GM23338 (cell line): Measurements from ENCODE around the gene RBPMS2. TPM values are rescaled to one million over a fixed set of nuclear protein-coding genes. Genes with fewer than 3 reads are reported as not detected.

Source experiments
- ATAC-seq: fragments of 200-7000 bp; cut with Tn5 transposase; 3 replicates; pipeline ENCODE4 v1.9.1; 2020
- DNase-seq: peaks from one replicate; pipeline ENCODE4 v3.0.0-alpha.2; 2015; ENCODE audit warnings: low spot score
- H2AFZ ChIP-seq: fragments of 200-600 bp; sonication (generic); 2 replicates; pipeline ENCODE4 v1.8.0; 2016; ENCODE audit warnings: antibody characterized with exemption, mild to moderate bottlenecking, moderate library complexity
- H3F3A ChIP-seq: fragments of 200-600 bp; sonication (generic); replicated peaks from 2 replicates; pipeline ENCODE4 v1.8.0; 2017; ENCODE audit warnings: antibody characterized with exemption, mixed run types, low read depth
- H3K27ac ChIP-seq: fragments of 200-600 bp; sonication (generic); 2 replicates; pipeline ENCODE4 v1.6.1; 2016; ENCODE audit warnings: low read depth
- H3K27me3 ChIP-seq: fragments of 200-600 bp; sonication (generic); 2 replicates; pipeline ENCODE4 v1.8.0; 2016; ENCODE audit warnings: mild to moderate bottlenecking, mixed run types, moderate library complexity; ENCODE audit not compliant: insufficient read depth
- H3K36me3 ChIP-seq: fragments of 200-600 bp; sonication (generic); 2 replicates; pipeline ENCODE4 v1.8.0; 2016; ENCODE audit warnings: mild to moderate bottlenecking; ENCODE audit not compliant: insufficient read depth
- H3K4me1 ChIP-seq: fragments of 200-600 bp; sonication (generic); 2 replicates; pipeline ENCODE4 v1.8.0; 2016; ENCODE audit warnings: mild to moderate bottlenecking, moderate library complexity; ENCODE audit not compliant: insufficient read depth
- H3K4me2 ChIP-seq: fragments of 200-600 bp; sonication (generic); 2 replicates; pipeline ENCODE4 v1.7.1; 2017; ENCODE audit warnings: mixed run types
- H3K4me3 ChIP-seq: fragments of 200-600 bp; sonication (generic); 2 replicates; pipeline ENCODE4 v1.6.1; 2016; ENCODE audit warnings: mixed run types
- H3K79me2 ChIP-seq: fragments of 200-600 bp; sonication (generic); replicated peaks from 2 replicates; pipeline ENCODE4 v1.8.0; 2017; ENCODE audit warnings: mild to moderate bottlenecking; ENCODE audit not compliant: insufficient read depth
- H3K9me2 ChIP-seq: fragments of 200-600 bp; sonication (generic); 2 replicates; pipeline ENCODE4 v1.8.0; 2017; ENCODE audit not compliant: insufficient read depth
- H4K20me1 ChIP-seq: fragments of 200-600 bp; sonication (generic); replicated peaks from 2 replicates; pipeline ENCODE4 v1.8.0; 2017; ENCODE audit warnings: mild to moderate bottlenecking; ENCODE audit not compliant: insufficient read depth
- H3K27ac Mint-ChIP-seq: 2 replicates; pipeline ENCODE4 v1.8.0; 2020; ENCODE audit warnings: inconsistent platforms, mild to moderate bottlenecking, moderate library complexity, mixed read lengths
- H3K27me3 Mint-ChIP-seq: 3 replicates; pipeline ENCODE4 v1.8.0; 2022; ENCODE audit warnings: low read depth, mild to moderate bottlenecking, moderate library complexity, mixed read lengths, inconsistent platforms; ENCODE audit not compliant: insufficient read depth, poor library complexity
- H3K36me3 Mint-ChIP-seq: 3 replicates; pipeline ENCODE4 v1.8.0; 2021; ENCODE audit warnings: low read depth, mild to moderate bottlenecking, inconsistent platforms, moderate library complexity, mixed read lengths
- H3K4me1 Mint-ChIP-seq: 3 replicates; pipeline ENCODE4 v1.8.0; 2020; ENCODE audit warnings: mild to moderate bottlenecking, inconsistent platforms, mixed read lengths
- H3K4me3 Mint-ChIP-seq: 3 replicates; pipeline ENCODE4 v1.8.0; 2021; ENCODE audit warnings: moderate library complexity, mild to moderate bottlenecking, inconsistent platforms, mixed read lengths
- H3K9me3 Mint-ChIP-seq: 3 replicates; pipeline ENCODE4 v1.8.0; 2020; ENCODE audit warnings: moderate library complexity, mild to moderate bottlenecking, inconsistent platforms, mixed read lengths
- CREB1 ChIP-seq: fragments of 250-450 bp; sonication (Bioruptor Pico); IDR thresholded peaks from 2 replicates; pipeline ENCODE4 v1.5.0; 2020; ENCODE audit warnings: low read depth, mild to moderate bottlenecking, moderate library complexity
- EZH2 ChIP-seq: fragments of 200-600 bp; sonication (generic); IDR thresholded peaks from one replicate; pipeline ENCODE4 v1.8.0; 2017; ENCODE audit warnings: antibody characterized with exemption, mild to moderate bottlenecking, low read depth; ENCODE audit not compliant: unreplicated experiment
- JUNB ChIP-seq: IDR thresholded peaks from one replicate; pipeline ENCODE4 v1.6.1; 2016; ENCODE audit warnings: antibody characterized with exemption; ENCODE audit not compliant: unreplicated experiment
- POLR2AphosphoS5 ChIP-seq: IDR thresholded peaks from 2 replicates; pipeline ENCODE4 v1.6.1; 2016; ENCODE audit warnings: antibody characterized with exemption, low read depth
- ZNF114 ChIP-seq: fragments of 250-450 bp; sonication (Bioruptor Pico); IDR thresholded peaks from 2 replicates; pipeline ENCODE4 v1.5.0; 2020; ENCODE audit warnings: mild to moderate bottlenecking, moderate library complexity
- ZNF331 ChIP-seq: fragments of 250-450 bp; sonication (Bioruptor Pico); IDR thresholded peaks from 2 replicates; pipeline ENCODE4 v1.5.0; 2020; ENCODE audit warnings: low read depth, mild to moderate bottlenecking, moderate library complexity
- polyA plus RNA-seq: library from polyadenylated mRNA; unstranded; fragments of >200 nt; fragmentation: Nextera tagmentation; extraction: Ambion mirVana; gene quantifications from 2 replicates; pipeline ENCODE4 v1.2.1, GENCODE V29; 2016
- total RNA-seq: library from RNA; depleted of rRNA; stranded (reverse); fragments of >200 nt; shearing (Covaris generic); gene quantifications from 2 replicates; pipeline ENCODE4 v1.2.3, GENCODE V29; 2014
- TF ChIP-seq, protein P1 (sequence below): IDR thresholded peaks from one replicate; pipeline ENCODE4 v1.6.1; 2018; ENCODE audit warnings: antibody characterized with exemption; ENCODE audit not compliant: unreplicated experiment
- TF ChIP-seq, protein P2 (sequence below), 2 experiments: fragments of 200-600 bp in 1 of 2; sonication (generic) in 1 of 2; conservative IDR thresholded peaks; 2 replicates each; pipeline versions ENCODE4 v1.5.1 to v1.6.1; 2016 to 2017; ENCODE audit warnings: antibody characterized with exemption in 2 of 2, low read depth in 2 of 2, mild to moderate bottlenecking in 2 of 2, moderate library complexity in 1 of 2
- TF ChIP-seq, protein P3 (sequence below): IDR thresholded peaks from 2 replicates; pipeline ENCODE4 v1.6.1; 2016; ENCODE audit warnings: antibody characterized with exemption

The RBPMS2 gene
- total and polyA plus RNA-seq, 2 experiments from 2014 or later = 53.3 to 171 TPM

DNA sequence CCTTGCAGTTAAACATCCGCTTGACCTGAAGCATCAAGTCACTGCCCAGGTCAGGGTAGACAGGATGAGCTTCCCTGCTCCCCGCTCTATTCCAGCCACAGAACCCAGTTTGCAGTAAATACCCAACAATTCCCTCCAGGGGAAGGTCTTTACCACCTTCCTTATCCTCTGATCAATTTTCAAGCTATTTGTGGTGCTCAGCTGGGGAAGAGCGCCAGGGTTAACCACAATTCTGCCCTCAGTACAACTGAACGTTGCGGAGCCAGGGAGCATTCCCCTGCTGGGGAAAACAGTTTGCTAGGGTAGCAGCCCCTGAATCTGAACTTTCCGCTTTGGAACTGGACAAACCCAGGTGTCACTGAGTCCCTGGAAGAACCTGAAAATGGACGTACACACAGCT is 28.5 kb downstream of the RBPMS2 start:
- peaks cover 20% of the 10 kb centered on the region for H3K27me3 Mint-ChIP-seq
- H3K4me1 Mint-ChIP-seq = peaks cover 35% of the 10 kb centered on the region
- ATAC-seq (no peak), DNase-seq (no peak)
- no peaks in the 10 kb centered on the region for H3K9me2 ChIP-seq
- peaks cover 16% of the 10 kb centered on the region for H3K4me1 ChIP-seq
- peaks cover 93% of the 10 kb centered on the region for H3K79me2 ChIP-seq
- TF ChIP-seq POLR2AphosphoS5 = no peak
- peaks cover 19% of the 10 kb centered on the region; the same call in 1 of the 2 replicates for H3K36me3 ChIP-seq
- H4K20me1 ChIP-seq = peaks cover 49% of the 10 kb centered on the region
- peaks cover 24% of the 10 kb centered on the region for H3F3A ChIP-seq
- H3K36me3 Mint-ChIP-seq = peaks cover 86% of the 10 kb centered on the region
- H3K27ac ChIP-seq = peak overlapping the region; percentile 74; the same call in 1 of the 2 replicates
- H3K27me3 ChIP-seq = no peaks in the 10 kb centered on the region
- H3K27ac Mint-ChIP-seq = 0 out of 2 replicates have a peak overlapping the region, but pooled peaks have one; percentile 73
- H3K9me3 Mint-ChIP-seq = no peaks in the 10 kb centered on the region; the same call in 2 of the 3 replicates
- no peak overlapping the region for H2AFZ ChIP-seq
- no peak overlapping the region for H3K4me2 ChIP-seq
- no peak overlapping the region for H3K4me3 ChIP-seq
- H3K4me3 Mint-ChIP-seq = no peak overlapping the region

DNA sequence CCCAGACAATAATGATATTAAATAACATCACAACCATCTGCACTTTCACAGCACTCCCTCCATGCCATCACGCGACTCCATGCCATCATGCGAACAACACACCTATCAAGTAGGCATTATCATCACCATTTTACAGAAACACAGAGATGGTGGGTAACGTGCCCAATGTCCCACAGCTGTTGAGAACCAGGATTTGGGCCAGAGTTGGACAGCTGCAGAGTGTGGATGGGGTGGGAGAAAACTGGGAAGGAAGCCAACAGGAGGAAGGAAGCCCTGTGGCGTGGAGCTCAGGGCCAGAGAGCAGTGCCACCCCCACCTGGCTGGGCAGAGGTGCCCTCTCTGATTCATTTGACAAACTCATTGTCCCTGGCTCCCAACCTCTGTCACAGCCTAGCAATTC is 29.0 kb downstream of the RBPMS2 start:
- no peaks in the 10 kb centered on the region for H3K27me3 ChIP-seq
- peaks cover 23% of the 10 kb centered on the region; the same call in 1 of the 2 replicates for H3K36me3 ChIP-seq
- peaks cover 10% of the 10 kb centered on the region for H3K4me1 ChIP-seq
- H3K27ac Mint-ChIP-seq = no peak overlapping the region
- H3K36me3 Mint-ChIP-seq = peaks cover 88% of the 10 kb centered on the region
- H3K9me3 Mint-ChIP-seq = no peaks in the 10 kb centered on the region; the same call in 2 of the 3 replicates
- peaks cover 91% of the 10 kb centered on the region for H3K79me2 ChIP-seq
- no peak overlapping the region; the same call in 2 of the 3 replicates for H3K4me3 Mint-ChIP-seq
- no peak overlapping the region for H2AFZ ChIP-seq
- peaks cover 43% of the 10 kb centered on the region for H4K20me1 ChIP-seq
- peaks cover 20% of the 10 kb centered on the region for H3F3A ChIP-seq
- H3K27me3 Mint-ChIP-seq = peaks cover 21% of the 10 kb centered on the region
- TF ChIP-seq ZNF114 (CRISPR knock-in tag) = no peak
- TF ChIP-seq, protein P1, sequence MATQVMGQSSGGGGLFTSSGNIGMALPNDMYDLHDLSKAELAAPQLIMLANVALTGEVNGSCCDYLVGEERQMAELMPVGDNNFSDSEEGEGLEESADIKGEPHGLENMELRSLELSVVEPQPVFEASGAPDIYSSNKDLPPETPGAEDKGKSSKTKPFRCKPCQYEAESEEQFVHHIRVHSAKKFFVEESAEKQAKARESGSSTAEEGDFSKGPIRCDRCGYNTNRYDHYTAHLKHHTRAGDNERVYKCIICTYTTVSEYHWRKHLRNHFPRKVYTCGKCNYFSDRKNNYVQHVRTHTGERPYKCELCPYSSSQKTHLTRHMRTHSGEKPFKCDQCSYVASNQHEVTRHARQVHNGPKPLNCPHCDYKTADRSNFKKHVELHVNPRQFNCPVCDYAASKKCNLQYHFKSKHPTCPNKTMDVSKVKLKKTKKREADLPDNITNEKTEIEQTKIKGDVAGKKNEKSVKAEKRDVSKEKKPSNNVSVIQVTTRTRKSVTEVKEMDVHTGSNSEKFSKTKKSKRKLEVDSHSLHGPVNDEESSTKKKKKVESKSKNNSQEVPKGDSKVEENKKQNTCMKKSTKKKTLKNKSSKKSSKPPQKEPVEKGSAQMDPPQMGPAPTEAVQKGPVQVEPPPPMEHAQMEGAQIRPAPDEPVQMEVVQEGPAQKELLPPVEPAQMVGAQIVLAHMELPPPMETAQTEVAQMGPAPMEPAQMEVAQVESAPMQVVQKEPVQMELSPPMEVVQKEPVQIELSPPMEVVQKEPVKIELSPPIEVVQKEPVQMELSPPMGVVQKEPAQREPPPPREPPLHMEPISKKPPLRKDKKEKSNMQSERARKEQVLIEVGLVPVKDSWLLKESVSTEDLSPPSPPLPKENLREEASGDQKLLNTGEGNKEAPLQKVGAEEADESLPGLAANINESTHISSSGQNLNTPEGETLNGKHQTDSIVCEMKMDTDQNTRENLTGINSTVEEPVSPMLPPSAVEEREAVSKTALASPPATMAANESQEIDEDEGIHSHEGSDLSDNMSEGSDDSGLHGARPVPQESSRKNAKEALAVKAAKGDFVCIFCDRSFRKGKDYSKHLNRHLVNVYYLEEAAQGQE = no peak
- no peak for TF ChIP-seq ZNF331 (CRISPR knock-in tag)
- no peak for TF ChIP-seq EZH2
- TF ChIP-seq, protein P2, sequence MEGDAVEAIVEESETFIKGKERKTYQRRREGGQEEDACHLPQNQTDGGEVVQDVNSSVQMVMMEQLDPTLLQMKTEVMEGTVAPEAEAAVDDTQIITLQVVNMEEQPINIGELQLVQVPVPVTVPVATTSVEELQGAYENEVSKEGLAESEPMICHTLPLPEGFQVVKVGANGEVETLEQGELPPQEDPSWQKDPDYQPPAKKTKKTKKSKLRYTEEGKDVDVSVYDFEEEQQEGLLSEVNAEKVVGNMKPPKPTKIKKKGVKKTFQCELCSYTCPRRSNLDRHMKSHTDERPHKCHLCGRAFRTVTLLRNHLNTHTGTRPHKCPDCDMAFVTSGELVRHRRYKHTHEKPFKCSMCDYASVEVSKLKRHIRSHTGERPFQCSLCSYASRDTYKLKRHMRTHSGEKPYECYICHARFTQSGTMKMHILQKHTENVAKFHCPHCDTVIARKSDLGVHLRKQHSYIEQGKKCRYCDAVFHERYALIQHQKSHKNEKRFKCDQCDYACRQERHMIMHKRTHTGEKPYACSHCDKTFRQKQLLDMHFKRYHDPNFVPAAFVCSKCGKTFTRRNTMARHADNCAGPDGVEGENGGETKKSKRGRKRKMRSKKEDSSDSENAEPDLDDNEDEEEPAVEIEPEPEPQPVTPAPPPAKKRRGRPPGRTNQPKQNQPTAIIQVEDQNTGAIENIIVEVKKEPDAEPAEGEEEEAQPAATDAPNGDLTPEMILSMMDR (conservative IDR thresholded peaks at IDR 0.05; ENCODE audit: low read depth in 2 of 2) = no peak
- TF ChIP-seq POLR2AphosphoS5 = no peak
- no peak for TF ChIP-seq JUNB
- TF ChIP-seq, protein P3, sequence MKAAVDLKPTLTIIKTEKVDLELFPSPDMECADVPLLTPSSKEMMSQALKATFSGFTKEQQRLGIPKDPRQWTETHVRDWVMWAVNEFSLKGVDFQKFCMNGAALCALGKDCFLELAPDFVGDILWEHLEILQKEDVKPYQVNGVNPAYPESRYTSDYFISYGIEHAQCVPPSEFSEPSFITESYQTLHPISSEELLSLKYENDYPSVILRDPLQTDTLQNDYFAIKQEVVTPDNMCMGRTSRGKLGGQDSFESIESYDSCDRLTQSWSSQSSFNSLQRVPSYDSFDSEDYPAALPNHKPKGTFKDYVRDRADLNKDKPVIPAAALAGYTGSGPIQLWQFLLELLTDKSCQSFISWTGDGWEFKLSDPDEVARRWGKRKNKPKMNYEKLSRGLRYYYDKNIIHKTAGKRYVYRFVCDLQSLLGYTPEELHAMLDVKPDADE = no peak
- no peak for TF ChIP-seq CREB1 (CRISPR knock-in tag)
- peak overlapping the region; percentile 74 for H3K27ac ChIP-seq
- DNase-seq (no peak), ATAC-seq (no peak)
- no peaks in the 10 kb centered on the region for H3K9me2 ChIP-seq
- no peak overlapping the region for H3K4me2 ChIP-seq
- peaks cover 35% of the 10 kb centered on the region for H3K4me1 Mint-ChIP-seq
- H3K4me3 ChIP-seq = no peak overlapping the region
